H1 (cell line): ENCODE data around the gene MRGPRE.

Experiments
- CREB1 ChIP-seq: IDR thresholded peaks from 2 replicates; pipeline ENCODE4 v1.6.1; 2012; ENCODE audit warnings: inconsistent platforms
- TF ChIP-seq, protein P1 (sequence below), 3 experiments: IDR thresholded peaks; 1 replicate in 2 of 3; 2 replicates in 1 of 3; pipeline versions ENCODE4 v1.5.1 to v1.6.1; 2011; ENCODE audit warnings: low read length in 3 of 3, mild to moderate bottlenecking in 3 of 3, inconsistent platforms in 2 of 3, low read depth in 1 of 3, moderate library complexity in 1 of 3; ENCODE audit not compliant: insufficient read depth in 1 of 3; ENCODE audit errors: control extremely low read depth in 1 of 3

DNA sequence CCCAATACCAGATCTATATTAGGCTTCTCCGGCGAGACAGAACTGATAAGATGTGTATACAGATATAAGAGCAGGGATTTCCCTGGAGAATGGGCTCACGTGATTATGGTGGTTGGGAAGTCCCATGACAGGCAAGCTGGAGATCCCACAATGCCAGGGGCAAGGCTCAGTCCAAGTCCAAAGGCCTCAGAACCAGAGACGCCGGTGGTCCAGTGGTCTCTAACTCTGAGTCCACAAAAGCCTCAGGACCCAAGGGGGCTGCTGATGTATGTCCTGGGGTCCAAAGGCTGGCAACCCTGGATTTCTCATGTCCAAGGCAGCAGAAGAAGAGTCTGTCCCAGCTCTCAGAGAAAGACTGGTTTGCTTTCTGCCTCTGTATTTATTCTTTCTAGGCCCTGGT, 51.3 kb downstream of the MRGPRE start:
- TF ChIP-seq CREB1, result no peak
- TF ChIP-seq, protein P1, sequence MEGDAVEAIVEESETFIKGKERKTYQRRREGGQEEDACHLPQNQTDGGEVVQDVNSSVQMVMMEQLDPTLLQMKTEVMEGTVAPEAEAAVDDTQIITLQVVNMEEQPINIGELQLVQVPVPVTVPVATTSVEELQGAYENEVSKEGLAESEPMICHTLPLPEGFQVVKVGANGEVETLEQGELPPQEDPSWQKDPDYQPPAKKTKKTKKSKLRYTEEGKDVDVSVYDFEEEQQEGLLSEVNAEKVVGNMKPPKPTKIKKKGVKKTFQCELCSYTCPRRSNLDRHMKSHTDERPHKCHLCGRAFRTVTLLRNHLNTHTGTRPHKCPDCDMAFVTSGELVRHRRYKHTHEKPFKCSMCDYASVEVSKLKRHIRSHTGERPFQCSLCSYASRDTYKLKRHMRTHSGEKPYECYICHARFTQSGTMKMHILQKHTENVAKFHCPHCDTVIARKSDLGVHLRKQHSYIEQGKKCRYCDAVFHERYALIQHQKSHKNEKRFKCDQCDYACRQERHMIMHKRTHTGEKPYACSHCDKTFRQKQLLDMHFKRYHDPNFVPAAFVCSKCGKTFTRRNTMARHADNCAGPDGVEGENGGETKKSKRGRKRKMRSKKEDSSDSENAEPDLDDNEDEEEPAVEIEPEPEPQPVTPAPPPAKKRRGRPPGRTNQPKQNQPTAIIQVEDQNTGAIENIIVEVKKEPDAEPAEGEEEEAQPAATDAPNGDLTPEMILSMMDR (IDR thresholded peaks at IDR 0.05; ENCODE audit: control extremely low read depth in 1 of 3, insufficient read depth in 1 of 3, low read depth in 1 of 3, low read length in 3 of 3), result no peak
